ENCODE data around the gene TMEM131.

GRCh38 chr2:97931118-97931857 lies 64.5 kb downstream of the TMEM131 start:
- TF ChIP-seq CTCF (conservative IDR thresholded peaks at IDR 0.05) (no peak), EZH2 (IDR thresholded peaks at IDR 0.05; ENCODE audit: low read depth) (no peak)

Measured in PC-9 (cell line).